T47D (cell line): ENCODE data around the gene MAP1LC3B2.
A peak's percentile ranks its signal among the peaks of the same experiment; 100 is the strongest.

Source experiments
- DNase-seq, 2 experiments: peaks; one replicate each; pipeline versions ENCODE4 v3.0.0 to v3.0.0-alpha.2; 2011 to 2012; ENCODE audit warnings: low read depth in 1 of 2, low spot score in 1 of 2
- JUND ChIP-seq: IDR thresholded peaks from 2 replicates; pipeline ENCODE4 v1.6.1; 2012; ENCODE audit warnings: low read depth
- in situ Hi-C: cut with HindIII; loops from 2 replicates; pipeline ENCODE4 v1.10.0; 2016; ENCODE audit warnings: low sequenced_read_pairs, low pct_unique_long_range_greater_than_20kb

The MAP1LC3B2 gene

DNA sequence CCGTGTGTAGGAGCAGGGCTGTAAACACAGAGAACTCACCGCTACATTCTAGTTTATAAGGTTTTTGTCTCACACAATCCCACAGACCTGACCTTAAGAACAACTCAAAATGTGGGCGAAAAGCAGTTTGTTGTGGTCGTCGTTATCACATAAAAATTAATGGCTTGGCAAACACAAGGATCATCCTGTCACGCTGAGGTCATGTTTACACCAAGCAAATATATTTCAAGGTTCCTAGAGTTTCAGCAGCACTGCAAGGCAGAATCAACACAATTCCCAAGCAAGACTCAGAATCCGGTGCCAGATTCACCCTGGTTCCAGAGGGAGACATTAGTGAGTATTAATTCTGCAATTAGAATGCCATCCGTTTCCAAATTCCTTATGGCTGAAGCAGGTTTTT is 30.1 kb upstream of the MAP1LC3B2 start:
- in situ Hi-C loops, result no loop called here
- peak in 1 of 2 experiments; percentile 72 for DNase-seq

DNA sequence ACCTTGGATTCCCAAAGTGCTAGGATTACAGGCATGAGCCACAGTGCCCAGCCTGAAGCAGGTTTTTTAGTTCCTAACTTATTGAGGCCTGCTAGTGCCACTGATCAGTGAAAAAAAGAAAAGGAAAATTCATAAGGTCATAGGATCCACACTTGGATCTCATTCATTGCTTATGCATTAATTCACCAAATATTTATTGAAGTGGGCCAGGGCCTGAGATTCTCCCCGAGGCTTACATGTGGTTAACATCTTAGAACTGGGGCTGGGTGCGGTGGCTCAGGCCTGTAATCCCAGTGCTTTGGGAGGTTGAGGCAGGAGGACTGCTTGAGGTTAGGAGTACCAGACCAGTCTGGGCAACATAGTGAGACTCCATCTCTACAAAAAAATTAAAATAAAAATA is 29.5 kb upstream of the MAP1LC3B2 start:
- DNase-seq, result no peak
- no peak for TF ChIP-seq JUND
- in situ Hi-C loops, result no loop called here

More for the DNA sequence above, 30.1 kb upstream of the MAP1LC3B2 start:
- TF ChIP-seq JUND, result no peak; the same call in 1 of the 2 replicates

GRCh38 chr12:116532428-116532827 is 26.8 kb upstream of the MAP1LC3B2 start:
- in situ Hi-C loops, result no loop called here
- TF ChIP-seq JUND, result no peak
- DNase-seq, result no peak

DNA sequence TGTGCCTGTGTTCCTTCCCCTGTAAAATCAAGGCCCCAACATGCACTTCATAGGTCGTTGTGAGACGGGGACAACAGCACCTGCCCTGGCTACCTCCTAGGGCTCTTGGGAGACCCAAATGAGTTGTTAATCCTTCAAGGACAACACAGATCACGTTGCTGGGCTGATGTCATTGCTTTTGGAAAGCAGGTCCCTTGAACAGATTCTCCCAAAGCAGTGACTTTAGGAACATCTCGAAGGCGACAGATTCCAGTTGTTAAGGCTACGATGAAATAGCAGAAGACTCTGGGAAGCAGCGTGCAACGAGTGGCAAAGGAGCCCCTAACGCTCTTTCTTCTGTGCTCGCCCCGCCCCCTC is 26.2 kb upstream of the MAP1LC3B2 start:
- in situ Hi-C loops, result no loop called here
- DNase-seq, result peak in 1 of 2 experiments; percentile 44
- no peak for TF ChIP-seq JUND

- in situ Hi-C loops, result no loop called here
- DNase-seq, result peak; percentile 89 to 95
- TF ChIP-seq JUND, result no peak
These were observed 25.6 kb upstream of the MAP1LC3B2 start for GRCh38 chr12:116533343-116534251.

DNA sequence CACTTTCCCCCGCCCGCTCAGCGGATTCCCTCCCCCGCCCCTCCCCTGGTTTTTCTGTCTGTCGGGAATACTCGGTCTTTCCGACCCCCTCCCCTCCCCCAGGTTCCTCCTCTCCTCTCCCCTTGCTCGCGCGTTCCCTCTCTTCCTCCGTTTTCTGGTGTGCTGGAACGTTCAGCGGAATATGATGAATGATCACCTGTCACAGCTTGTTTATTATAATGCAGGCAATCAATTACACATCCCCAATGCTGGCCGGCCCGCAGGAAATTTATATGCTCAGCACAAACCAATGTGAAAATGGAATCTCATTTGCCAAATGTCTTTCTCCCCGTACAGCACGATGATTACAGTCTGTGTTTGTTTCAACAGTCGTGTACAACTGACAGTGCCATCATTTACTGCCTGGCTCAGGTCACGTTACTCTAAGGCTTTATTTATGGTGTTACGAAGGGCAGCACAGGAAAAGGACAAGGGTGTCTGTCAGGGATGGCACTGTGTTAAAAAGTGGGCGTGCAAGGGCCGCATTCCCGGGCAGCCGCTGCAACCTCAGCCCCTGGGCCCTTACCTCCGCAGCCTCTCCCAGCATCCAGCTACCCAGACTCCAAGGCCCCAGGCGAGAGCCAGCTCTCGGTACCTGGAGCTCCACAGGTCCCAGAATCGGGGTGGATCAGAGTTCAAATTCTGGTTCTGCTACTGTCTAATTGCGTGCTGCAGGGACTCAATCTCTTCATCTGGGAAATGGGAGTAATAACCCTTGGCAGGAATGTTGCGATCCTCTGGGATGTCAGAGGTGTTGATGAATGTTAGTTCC is 24.7 kb upstream of the MAP1LC3B2 start:
- DNase-seq, result peak in 1 of 2 experiments; percentile 56
- TF ChIP-seq JUND, result no peak
- in situ Hi-C loops, result no loop called here

GRCh38 chr12:116535241-116535640 is 23.9 kb upstream of the MAP1LC3B2 start:
- in situ Hi-C loops, result no loop called here
- no peak for TF ChIP-seq JUND
- DNase-seq, result no peak

GRCh38 chr12:116537101-116537904 is 21.9 kb upstream of the MAP1LC3B2 start:
- no peak for TF ChIP-seq JUND
- no peak for DNase-seq
- in situ Hi-C loops, result no loop called here

DNA sequence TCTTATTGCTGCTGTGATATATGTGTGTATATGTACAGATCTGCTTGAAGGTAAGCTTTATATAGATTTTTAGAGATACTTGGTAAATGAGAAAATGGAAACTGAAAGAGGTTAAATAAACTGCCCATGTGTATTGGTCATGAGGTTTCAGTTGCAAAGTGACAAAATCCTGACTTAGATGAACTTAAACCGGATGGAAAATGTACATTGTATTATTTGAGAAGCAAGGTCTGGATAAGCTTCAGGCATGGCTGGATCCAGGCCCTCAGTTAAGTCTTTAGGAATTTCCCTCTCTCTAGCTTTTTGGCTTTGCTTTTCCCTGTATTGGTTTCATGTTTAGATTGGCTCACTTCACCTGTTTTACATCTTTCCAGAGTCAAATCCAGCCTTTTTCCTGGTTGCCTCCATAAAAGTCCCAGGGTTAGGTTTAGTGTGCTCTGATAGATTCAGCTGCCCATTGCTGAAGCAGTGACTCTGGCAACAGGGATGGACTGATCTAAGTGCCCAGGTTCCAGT is 21.0 kb upstream of the MAP1LC3B2 start:
- DNase-seq, result peak in 1 of 2 experiments; percentile 43
- in situ Hi-C loops, result no loop called here
- no peak for TF ChIP-seq JUND

DNA sequence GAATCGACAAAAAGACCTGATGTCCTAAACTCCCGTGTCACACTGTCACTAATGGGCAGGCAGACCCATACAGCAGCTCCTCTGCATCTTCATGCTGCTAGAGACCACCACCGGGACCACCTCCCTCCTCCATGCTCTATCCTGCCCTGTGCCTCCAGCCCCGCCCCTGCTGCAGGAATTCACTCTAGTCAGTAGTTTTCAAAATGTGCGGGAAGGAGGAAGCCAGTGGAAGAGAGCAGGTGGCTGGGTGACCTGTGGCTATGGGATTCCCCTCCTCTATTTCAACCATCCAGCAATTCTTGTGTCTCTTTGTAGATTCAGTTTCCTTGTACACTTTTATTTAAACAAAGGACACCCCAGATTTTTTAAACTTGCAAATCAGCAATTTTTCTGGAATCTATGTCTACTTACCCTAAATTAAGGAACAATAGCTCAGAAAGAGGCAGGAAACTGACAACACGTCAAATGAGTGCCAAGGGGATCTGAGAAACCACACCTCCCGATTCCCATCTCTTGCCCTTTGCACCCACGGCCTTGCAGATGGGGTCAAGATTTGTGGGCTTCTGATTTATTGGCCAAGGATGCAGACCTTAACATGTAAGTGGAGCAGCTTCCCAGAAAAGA is 20.4 kb upstream of the MAP1LC3B2 start:
- TF ChIP-seq JUND, result no peak
- peak in 1 of 2 experiments; percentile 33 for DNase-seq
- in situ Hi-C loops, result no loop called here

GRCh38 chr12:116539361-116539771 is 19.8 kb upstream of the MAP1LC3B2 start:
- peak in 1 of 2 experiments; percentile 72 for DNase-seq
- in situ Hi-C loops, result no loop called here
- no peak for TF ChIP-seq JUND
